ENCODE measurements around the gene DHX58. TPM values are rescaled to one million over a fixed set of nuclear protein-coding genes. Genes with fewer than 3 reads are reported as not detected.
"Not testable (repeated sequence)": the region's sequence is repeated elsewhere in the genome, so short reads cannot be mapped to it uniquely, and the experiment has no call there.

The DHX58 gene
- 12.3 TPM for total RNA-seq

- Histone ChIP-seq H3K27me3 (ENCODE audit: insufficient read depth, low read length) (no peaks in the 10 kb centered on the region), H3K4me3 (ENCODE audit: low read length) (peak within 1 kb of the TSS; percentile 39), H3K9me3 (ENCODE audit: low read depth, low read length) (no peaks in the 10 kb centered on the region), H3K4me1 (ENCODE audit: insufficient read depth, low read length) (peaks cover 34% of the 10 kb centered on the region)
Measured at GRCh38 chr17:42112552-42113176, at the start of gene DHX58. Gene DHX58, minus strand, starts transcription at chr17:42112714. Its CDS starts 822 bp downstream, at chr17:42111892.

- Histone ChIP-seq H3K4me1 (ENCODE audit: insufficient read depth, low read length) (peaks cover 21% of the 10 kb centered on the region), H3K9me3 (ENCODE audit: low read depth, low read length) (no peaks in the 10 kb centered on the region), H3K4me3 (ENCODE audit: low read length) (no peak overlapping the region)
Measured at GRCh38 chr17:42160531-42160910, 48.0 kb upstream of the DHX58 start.

DNA sequence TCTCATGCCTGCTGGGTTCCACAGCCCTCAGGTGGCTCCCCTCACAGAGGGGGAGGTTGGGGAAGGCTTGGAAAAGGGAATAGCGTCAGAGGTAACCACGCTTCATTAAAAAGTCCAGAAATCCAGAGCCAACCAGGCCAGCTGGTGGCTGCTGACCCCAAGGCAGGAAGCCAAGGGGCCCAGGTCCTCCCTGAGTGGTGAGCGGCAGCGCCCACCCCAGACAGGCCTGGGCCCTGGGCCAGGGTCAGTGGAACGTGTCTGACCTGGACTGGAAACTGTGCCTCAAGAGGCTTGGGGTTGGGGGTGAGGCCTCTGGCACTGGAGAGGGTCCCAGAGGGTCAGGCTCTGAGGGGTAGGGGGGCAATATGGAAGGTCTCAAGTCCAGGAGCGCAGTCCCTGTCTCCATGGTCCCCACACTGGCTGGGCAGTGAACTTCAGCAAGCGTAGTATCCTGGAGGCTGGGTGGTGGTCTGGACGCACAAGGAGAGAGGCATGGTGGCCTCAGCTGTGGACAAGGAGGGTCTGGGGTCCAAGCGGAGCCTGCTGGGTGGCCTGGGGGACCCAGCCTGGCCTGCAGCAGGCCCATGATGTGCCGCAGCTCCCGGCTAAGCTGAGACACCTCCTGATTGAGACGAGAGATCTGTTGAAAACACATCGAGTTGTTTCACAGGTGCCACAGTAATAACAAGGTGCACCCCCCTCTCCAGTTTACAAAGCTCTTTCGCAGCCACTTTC, 47.4 kb upstream of the DHX58 start:
- Histone ChIP-seq H3K4me3 (ENCODE audit: low read length) (no peak overlapping the region), H3K9me3 (ENCODE audit: low read depth, low read length) (no peaks in the 10 kb centered on the region), H3K4me1 (ENCODE audit: insufficient read depth, low read length) (peaks cover 24% of the 10 kb centered on the region), H3K27me3 (ENCODE audit: insufficient read depth, low read length) (no peaks in the 10 kb centered on the region)

More at GRCh38 chr17:42160531-42160910, 48.0 kb upstream of the DHX58 start:
- no peaks in the 10 kb centered on the region for H3K27me3 ChIP-seq (ENCODE audit: insufficient read depth, low read length)

GRCh38 chr17:42155614-42156045, 43.1 kb upstream of the DHX58 start:
- Histone ChIP-seq H3K4me1 (ENCODE audit: insufficient read depth, low read length) (peaks cover 24% of the 10 kb centered on the region), H3K27me3 (ENCODE audit: insufficient read depth, low read length) (no peaks in the 10 kb centered on the region), H3K4me3 (ENCODE audit: low read length) (peak overlapping the region; percentile 100), H3K9me3 (ENCODE audit: low read depth, low read length) (no peaks in the 10 kb centered on the region)

DNA sequence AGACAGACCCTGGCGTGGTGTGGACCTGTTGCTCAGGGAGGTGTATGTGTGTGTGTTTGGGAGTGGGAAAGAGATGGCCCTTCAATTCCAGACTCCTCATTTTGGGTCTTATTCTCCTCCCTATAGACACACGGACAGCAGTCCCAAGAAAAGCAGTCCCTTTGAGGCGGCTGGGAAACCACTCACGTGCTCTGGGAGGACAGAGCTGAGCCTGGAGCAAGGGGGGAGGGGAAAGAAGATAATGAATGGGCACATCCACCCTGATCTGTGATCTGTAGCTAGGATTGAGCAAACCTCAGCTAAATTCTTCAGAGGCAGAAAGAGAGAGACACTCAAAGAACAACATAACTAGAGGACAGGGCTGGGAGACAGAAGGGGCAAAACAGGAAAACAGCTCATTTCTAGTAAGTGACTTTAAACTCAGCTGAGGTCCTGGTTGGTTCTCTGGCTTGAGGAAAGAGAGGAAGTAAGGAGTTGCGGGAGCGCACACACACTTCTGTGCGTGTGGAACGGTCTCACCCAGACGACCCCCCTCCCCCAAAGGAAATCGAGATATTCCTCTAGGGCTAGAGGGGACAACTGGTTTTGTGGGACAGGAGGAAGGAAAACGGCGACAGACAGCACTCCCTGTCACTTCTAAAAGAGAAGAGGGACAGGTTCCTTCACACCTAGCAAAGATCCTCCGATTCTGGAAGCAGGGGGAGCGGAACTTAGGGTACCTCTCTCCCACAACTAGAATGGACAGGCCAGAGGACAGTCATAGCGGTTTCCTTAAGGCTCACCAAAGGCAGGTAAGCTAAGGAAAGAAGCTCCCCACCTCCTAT, 41.6 kb upstream of the DHX58 start:
- Histone ChIP-seq H3K4me1 (ENCODE audit: insufficient read depth, low read length) (peaks cover 24% of the 10 kb centered on the region), H3K4me3 (ENCODE audit: low read length) (peak overlapping the region; percentile 100), H3K9me3 (ENCODE audit: low read depth, low read length) (no peaks in the 10 kb centered on the region), H3K27me3 (ENCODE audit: insufficient read depth, low read length) (no peaks in the 10 kb centered on the region)

DNA sequence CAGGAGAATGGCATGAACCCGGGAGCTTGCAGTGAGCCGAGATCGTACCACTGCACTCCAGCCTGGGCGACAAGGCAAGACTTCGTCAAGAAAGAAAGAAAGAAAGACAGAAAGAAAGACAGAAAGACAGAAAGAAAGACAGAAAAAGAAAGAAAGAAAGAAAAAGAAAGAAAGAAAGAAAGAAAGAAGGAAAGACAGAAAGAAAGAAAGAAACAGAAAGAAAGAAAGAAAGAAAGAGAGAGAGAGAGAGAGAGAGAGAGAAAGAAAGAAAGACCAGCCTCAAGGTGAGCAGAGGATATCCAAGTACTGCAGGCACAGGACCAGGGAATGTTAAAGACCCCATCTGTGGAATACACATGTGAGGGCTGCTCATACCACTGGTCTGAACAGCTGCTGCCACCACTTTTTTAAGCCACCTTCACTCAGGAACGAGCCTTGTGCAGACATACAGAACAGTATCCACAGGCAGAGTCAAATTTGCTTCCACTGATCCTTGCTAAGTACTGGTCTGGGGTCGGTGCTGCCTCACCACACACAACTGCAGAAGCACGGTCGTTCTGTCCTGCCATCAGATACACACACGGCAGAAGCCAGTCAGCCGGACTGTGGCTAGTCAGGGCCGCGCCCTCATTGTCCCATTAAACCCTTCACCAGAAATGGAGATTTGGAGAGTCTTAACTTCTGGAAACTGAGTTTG, 34.5 kb upstream of the DHX58 start:
- Histone ChIP-seq H3K27me3 (ENCODE audit: insufficient read depth, low read length) (no peaks in the 10 kb centered on the region), H3K4me3 (ENCODE audit: low read length) (no peak overlapping the region), H3K4me1 (ENCODE audit: insufficient read depth, low read length) (no peaks in the 10 kb centered on the region), H3K9me3 (ENCODE audit: low read depth, low read length) (no peaks in the 10 kb centered on the region)

GRCh38 chr17:42143138-42143537, 30.6 kb upstream of the DHX58 start:
- not testable (repeated sequence) for H3K27me3 ChIP-seq (ENCODE audit: insufficient read depth, low read length); H3K4me3 ChIP-seq (ENCODE audit: low read length); H3K9me3 ChIP-seq (ENCODE audit: low read depth, low read length)
- peaks cover 22% of the 10 kb centered on the region for H3K4me1 ChIP-seq (ENCODE audit: insufficient read depth, low read length)

DNA sequence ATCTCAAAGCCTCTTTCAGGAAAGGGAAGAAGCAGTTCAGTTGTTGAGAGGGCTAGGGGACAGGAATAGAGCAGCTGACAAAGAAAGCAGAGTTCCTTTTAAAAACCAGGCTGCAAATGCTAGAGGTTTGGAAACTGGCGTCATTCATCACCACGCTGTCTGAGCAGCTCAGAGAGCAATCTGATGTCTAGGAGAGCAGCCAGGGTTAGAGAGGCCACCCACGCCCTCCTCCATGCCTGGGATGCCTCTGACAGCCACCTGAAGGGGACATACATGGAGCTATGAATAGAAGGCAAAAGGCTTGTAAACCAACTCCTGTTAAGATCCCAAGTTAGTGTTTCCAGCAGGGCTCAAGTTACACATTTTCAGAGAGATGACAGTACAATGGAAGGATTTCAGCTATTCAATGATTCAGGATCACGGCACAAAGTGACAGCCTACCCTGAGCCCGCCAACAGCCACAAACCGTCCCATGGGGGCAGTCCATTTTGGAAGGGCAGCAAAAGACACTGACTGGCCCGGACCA, 29.9 kb upstream of the DHX58 start:
- Histone ChIP-seq H3K4me3 (ENCODE audit: low read length) (no peak overlapping the region), H3K4me1 (ENCODE audit: insufficient read depth, low read length) (peaks cover 24% of the 10 kb centered on the region), H3K27me3 (ENCODE audit: insufficient read depth, low read length) (no peaks in the 10 kb centered on the region), H3K9me3 (ENCODE audit: low read depth, low read length) (no peaks in the 10 kb centered on the region)

DNA sequence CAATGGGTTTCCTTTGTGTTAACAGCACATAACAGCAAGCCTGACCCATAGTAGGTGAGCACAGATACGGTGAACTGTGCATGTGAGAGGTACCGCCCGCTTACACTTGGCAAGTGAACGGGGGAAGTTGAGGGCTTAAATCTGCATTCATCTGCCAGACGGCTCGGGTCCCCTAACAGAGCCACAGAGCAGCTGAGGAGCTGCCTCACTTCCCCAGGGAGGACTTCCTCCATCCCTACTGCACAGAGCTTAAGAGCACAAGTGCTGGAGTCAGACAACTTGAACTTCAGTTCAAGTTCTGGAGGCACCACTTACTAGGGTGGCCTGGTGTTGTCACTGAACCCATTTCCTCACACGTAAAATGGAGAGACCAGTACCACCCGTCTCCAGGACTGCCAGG, 28.9 kb upstream of the DHX58 start:
- peaks cover 30% of the 10 kb centered on the region for H3K4me1 ChIP-seq (ENCODE audit: insufficient read depth, low read length)
- H3K9me3 ChIP-seq (ENCODE audit: low read depth, low read length) = no peaks in the 10 kb centered on the region
- no peak overlapping the region for H3K4me3 ChIP-seq (ENCODE audit: low read length)
- H3K27me3 ChIP-seq (ENCODE audit: insufficient read depth, low read length) = no peaks in the 10 kb centered on the region

GRCh38 chr17:42140690-42141089, 28.2 kb upstream of the DHX58 start:
- not testable (repeated sequence) for H3K4me3 ChIP-seq (ENCODE audit: low read length); H3K27me3 ChIP-seq (ENCODE audit: insufficient read depth, low read length); H3K9me3 ChIP-seq (ENCODE audit: low read depth, low read length)
- peaks cover 37% of the 10 kb centered on the region for H3K4me1 ChIP-seq (ENCODE audit: insufficient read depth, low read length)

GRCh38 chr17:42138749-42139492, 26.4 kb upstream of the DHX58 start:
- no peaks in the 10 kb centered on the region for H3K27me3 ChIP-seq (ENCODE audit: insufficient read depth, low read length)
- H3K9me3 ChIP-seq (ENCODE audit: low read depth, low read length) = no peaks in the 10 kb centered on the region
- H3K4me3 ChIP-seq (ENCODE audit: low read length) = no peak overlapping the region
- H3K4me1 ChIP-seq (ENCODE audit: insufficient read depth, low read length) = peaks cover 54% of the 10 kb centered on the region

DNA sequence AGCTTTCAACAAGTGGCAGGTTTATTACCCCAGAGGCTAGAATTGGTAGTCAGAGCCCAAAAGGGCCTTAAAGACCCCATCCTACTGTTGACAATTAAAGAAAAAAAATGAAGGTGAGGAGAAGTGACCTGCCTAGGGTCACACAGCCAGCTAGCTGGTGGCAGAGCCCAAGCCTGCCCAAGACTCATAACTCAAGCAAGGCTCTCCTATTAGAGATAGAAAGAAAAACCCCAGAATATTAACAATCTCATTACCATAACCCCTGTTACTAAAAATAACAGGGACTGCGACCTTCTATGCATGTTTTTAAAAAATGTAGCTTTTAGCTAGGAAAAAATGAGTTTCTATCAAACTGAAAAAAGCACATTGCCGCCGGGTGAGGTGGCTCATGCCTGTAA, 24.1 kb upstream of the DHX58 start:
- H3K4me1 ChIP-seq (ENCODE audit: insufficient read depth, low read length) = peaks cover 75% of the 10 kb centered on the region
- no peak overlapping the region for H3K4me3 ChIP-seq (ENCODE audit: low read length)
- H3K9me3 ChIP-seq (ENCODE audit: low read depth, low read length) = no peaks in the 10 kb centered on the region
- H3K27me3 ChIP-seq (ENCODE audit: insufficient read depth, low read length) = no peaks in the 10 kb centered on the region

DNA sequence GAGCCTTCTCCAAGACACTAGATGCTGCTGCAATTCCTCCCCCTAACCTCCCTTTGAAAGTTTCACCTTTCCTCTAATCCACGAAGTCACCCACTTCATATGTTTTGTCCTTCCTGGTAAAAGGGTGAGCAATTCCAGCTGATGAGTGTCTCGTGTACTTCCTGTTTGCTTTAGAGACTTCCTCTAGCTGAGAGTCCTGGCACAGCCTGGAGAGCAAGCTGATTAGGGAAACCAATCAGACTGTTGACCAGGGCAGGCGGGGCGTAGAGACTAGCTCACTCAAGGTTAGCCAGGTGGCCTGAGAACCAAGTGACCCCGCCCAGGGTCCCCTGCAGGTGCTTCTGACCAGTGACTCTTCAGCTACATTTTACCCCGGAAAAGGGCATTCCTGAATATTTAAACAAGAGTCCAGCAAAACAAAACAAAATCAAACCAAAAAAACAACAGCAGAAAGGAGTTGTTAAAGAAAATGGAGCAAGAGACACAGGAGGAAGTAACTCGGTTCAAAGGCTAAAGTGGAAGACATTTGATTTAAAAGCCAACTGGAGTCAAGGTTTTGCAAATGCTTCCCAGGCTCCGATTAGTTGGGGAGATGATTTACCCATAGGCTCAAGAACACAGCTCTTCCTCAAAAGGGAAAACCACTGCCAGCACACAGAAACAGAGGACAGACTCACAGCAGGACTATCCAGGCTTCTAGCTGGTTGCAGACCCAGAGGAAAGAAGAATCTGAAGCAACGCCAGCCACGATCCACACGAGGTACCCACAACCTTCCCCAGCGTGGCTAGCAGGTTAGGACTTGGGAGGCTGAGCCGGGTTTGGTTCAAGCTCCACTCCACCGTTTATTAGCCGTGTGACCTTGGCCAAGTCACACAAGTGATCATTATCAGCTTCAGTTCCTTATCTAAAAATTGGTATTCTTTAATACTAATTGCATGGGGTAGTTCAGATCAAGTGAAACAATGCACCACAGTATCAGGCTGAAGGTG, 23.4 kb upstream of the DHX58 start:
- H3K9me3 ChIP-seq (ENCODE audit: low read depth, low read length) = no peaks in the 10 kb centered on the region
- H3K4me1 ChIP-seq (ENCODE audit: insufficient read depth, low read length) = peaks cover 75% of the 10 kb centered on the region
- no peak overlapping the region for H3K4me3 ChIP-seq (ENCODE audit: low read length)
- H3K27me3 ChIP-seq (ENCODE audit: insufficient read depth, low read length) = no peaks in the 10 kb centered on the region
